IgD-negative memory B cell (primary cell): ENCODE data around the gene ZNF93. TPM values are rescaled to one million over a fixed set of nuclear protein-coding genes. Genes with fewer than 3 reads are reported as not detected.
A peak's percentile ranks its signal among the peaks of the same experiment; 100 is the strongest.
"Not testable (repeated sequence)": the region's sequence is repeated elsewhere in the genome, so short reads cannot be mapped to it uniquely, and the experiment has no call there.

Experiments
- H3K27ac Mint-ChIP-seq, 3 donors: one replicate each; pipeline ENCODE4 v1.8.0; 2020 to 2022; ENCODE audit warnings: mild to moderate bottlenecking in 3 of 3, mixed read lengths in 3 of 3, moderate library complexity in 1 of 3
- H3K27me3 Mint-ChIP-seq: one replicate; pipeline ENCODE4 v1.8.0; 2021; ENCODE audit warnings: mixed read lengths
- H3K36me3 Mint-ChIP-seq: one replicate; pipeline ENCODE4 v1.8.0; 2020; ENCODE audit warnings: mild to moderate bottlenecking, mixed read lengths
- H3K4me1 Mint-ChIP-seq, 3 donors: one replicate each; pipeline ENCODE4 v1.8.0; 2020 to 2022; ENCODE audit warnings: mixed read lengths in 3 of 3, mild to moderate bottlenecking in 1 of 3
- H3K4me3 Mint-ChIP-seq, 4 donors: one replicate each; pipeline ENCODE4 v1.8.0; 2020 to 2022; ENCODE audit warnings: mild to moderate bottlenecking in 4 of 4, mixed read lengths in 4 of 4, moderate library complexity in 3 of 4
- H3K9me3 Mint-ChIP-seq, 3 donors: one replicate each; pipeline ENCODE4 v1.8.0; 2020 to 2021; ENCODE audit warnings: mixed read lengths in 3 of 3, mild to moderate bottlenecking in 1 of 3
- polyA plus RNA-seq: library from polyadenylated mRNA; unstranded; fragments of 300-500 nt; fragmentation: Illumina TruSeq; gene quantifications from one replicate; pipeline ENCODE4 v1.2.3, GENCODE V29; 2021

ZNF93 gene
- polyA plus RNA-seq, 1 donor from 2014 or later, result 11.2 TPM

GRCh38 chr19:19907551-19907950, 6.8 kb downstream of the ZNF93 start:
- not testable (repeated sequence) for H3K27me3 Mint-ChIP-seq, H3K27ac Mint-ChIP-seq, H3K9me3 Mint-ChIP-seq
- H3K4me3 Mint-ChIP-seq, result peak overlapping the region in 1 of 4 donors; percentile 41
- H3K36me3 Mint-ChIP-seq, result peaks cover 11% of the 10 kb centered on the region
- peaks cover 1 to 25% (median 20%) of the 10 kb centered on the region in 3 donors for H3K4me1 Mint-ChIP-seq

GRCh38 chr19:19909654-19910053, 8.9 kb downstream of the ZNF93 start:
- Mint-ChIP-seq H3K4me1 (peaks cover 1 to 21% (median 9%) of the 10 kb centered on the region in 3 donors), H3K9me3 (no peaks in the 10 kb centered on the region), H3K27me3 (no peaks in the 10 kb centered on the region), H3K27ac (no peak overlapping the region), H3K36me3 (peaks cover 11% of the 10 kb centered on the region), H3K4me3 (no peak overlapping the region)

GRCh38 chr19:19911150-19911549, 10.4 kb downstream of the ZNF93 start:
- Mint-ChIP-seq H3K36me3 (peaks cover 11% of the 10 kb centered on the region), H3K4me3 (no peak overlapping the region), H3K27ac (no peak overlapping the region), H3K4me1 (peaks cover 0 to 12% (median 1%) of the 10 kb centered on the region in 3 donors), H3K27me3 (no peaks in the 10 kb centered on the region), H3K9me3 (no peaks in the 10 kb centered on the region)

GRCh38 chr19:19914596-19914995, 13.8 kb downstream of the ZNF93 start:
- H3K9me3 Mint-ChIP-seq, result peaks cover 0 to 2% (median 0%) of the 10 kb centered on the region in 3 donors
- H3K27ac Mint-ChIP-seq, result no peak overlapping the region
- no peak overlapping the region for H3K4me3 Mint-ChIP-seq
- no peaks in the 10 kb centered on the region for H3K27me3 Mint-ChIP-seq
- H3K36me3 Mint-ChIP-seq, result peaks cover 13% of the 10 kb centered on the region
- H3K4me1 Mint-ChIP-seq, result no peaks in the 10 kb centered on the region

- H3K27ac Mint-ChIP-seq, H3K27me3 Mint-ChIP-seq, H3K4me1 Mint-ChIP-seq, H3K4me3 Mint-ChIP-seq: not testable (repeated sequence)
- Mint-ChIP-seq H3K9me3 (peaks cover 8 to 32% (median 23%) of the 10 kb centered on the region in 3 donors), H3K36me3 (peaks cover 33% of the 10 kb centered on the region)
Measured at GRCh38 chr19:19930417-19930816, 29.7 kb downstream of the ZNF93 start.

- H3K9me3 Mint-ChIP-seq, result peaks cover 8 to 27% (median 24%) of the 10 kb centered on the region in 3 donors
- H3K4me3 Mint-ChIP-seq, result peak overlapping the region in 1 of 4 donors; percentile 35
- H3K27me3 Mint-ChIP-seq, H3K4me1 Mint-ChIP-seq, H3K27ac Mint-ChIP-seq: not testable (repeated sequence)
- peaks cover 23% of the 10 kb centered on the region for H3K36me3 Mint-ChIP-seq
Measured at GRCh38 chr19:19933432-19934314, 32.9 kb downstream of the ZNF93 start.

GRCh38 chr19:19937403-19937802, 36.7 kb downstream of the ZNF93 start:
- no peak overlapping the region for H3K27ac Mint-ChIP-seq
- peaks cover 3 to 7% (median 7%) of the 10 kb centered on the region in 3 donors for H3K4me1 Mint-ChIP-seq
- H3K9me3 Mint-ChIP-seq, result peaks cover 9 to 31% (median 22%) of the 10 kb centered on the region in 3 donors
- H3K36me3 Mint-ChIP-seq, result peaks cover 13% of the 10 kb centered on the region
- H3K4me3 Mint-ChIP-seq, result peak overlapping the region in 1 of 4 donors; percentile 70
- no peaks in the 10 kb centered on the region for H3K27me3 Mint-ChIP-seq

- no peaks in the 10 kb centered on the region for H3K27me3 Mint-ChIP-seq
- no peak overlapping the region for H3K27ac Mint-ChIP-seq
- peaks cover 4% of the 10 kb centered on the region for H3K36me3 Mint-ChIP-seq
- peaks cover 5 to 22% (median 20%) of the 10 kb centered on the region in 3 donors for H3K9me3 Mint-ChIP-seq
- H3K4me1 Mint-ChIP-seq, result peaks cover 3 to 7% (median 7%) of the 10 kb centered on the region in 3 donors
- no peak overlapping the region for H3K4me3 Mint-ChIP-seq
Measured at GRCh38 chr19:19938449-19938848, 37.7 kb downstream of the ZNF93 start.

GRCh38 chr19:19943848-19944582, 43.3 kb downstream of the ZNF93 start:
- Mint-ChIP-seq H3K36me3 (no peaks in the 10 kb centered on the region), H3K4me1 (no peaks in the 10 kb centered on the region), H3K27ac (no peak overlapping the region), H3K4me3 (no peak overlapping the region), H3K27me3 (no peaks in the 10 kb centered on the region), H3K9me3 (peaks cover 4 to 14% (median 7%) of the 10 kb centered on the region in 3 donors)

- H3K27me3 Mint-ChIP-seq, result no peaks in the 10 kb centered on the region
- no peaks in the 10 kb centered on the region for H3K36me3 Mint-ChIP-seq
- peaks cover 4 to 14% (median 6%) of the 10 kb centered on the region in 3 donors for H3K9me3 Mint-ChIP-seq
- no peaks in the 10 kb centered on the region for H3K4me1 Mint-ChIP-seq
- no peak overlapping the region for H3K27ac Mint-ChIP-seq
- no peak overlapping the region for H3K4me3 Mint-ChIP-seq
Measured at GRCh38 chr19:19944583-19944880, 43.8 kb downstream of the ZNF93 start.

GRCh38 chr19:19946226-19946625, 45.5 kb downstream of the ZNF93 start:
- H3K4me3 Mint-ChIP-seq, result no peak overlapping the region

GRCh38 chr19:19948800-19949199, 48.1 kb downstream of the ZNF93 start:
- Mint-ChIP-seq H3K9me3 (peaks cover 0 to 2% (median 2%) of the 10 kb centered on the region in 3 donors), H3K4me3 (no peak overlapping the region), H3K4me1 (no peaks in the 10 kb centered on the region), H3K27me3 (no peaks in the 10 kb centered on the region), H3K27ac (no peak overlapping the region), H3K36me3 (no peaks in the 10 kb centered on the region)

More at GRCh38 chr19:19946226-19946625, 45.5 kb downstream of the ZNF93 start:
- Mint-ChIP-seq H3K27ac (no peak overlapping the region), H3K36me3 (no peaks in the 10 kb centered on the region), H3K4me1 (no peaks in the 10 kb centered on the region), H3K9me3 (peaks cover 2 to 6% (median 4%) of the 10 kb centered on the region in 3 donors), H3K27me3 (no peaks in the 10 kb centered on the region)

GRCh38 chr19:19955208-19955607, 54.5 kb downstream of the ZNF93 start:
- H3K4me1 Mint-ChIP-seq, result peaks cover 0 to 5% (median 4%) of the 10 kb centered on the region in 3 donors
- H3K27ac Mint-ChIP-seq, result no peak overlapping the region
- H3K36me3 Mint-ChIP-seq, result peaks cover 2% of the 10 kb centered on the region

GRCh38 chr19:19956434-19957075, 55.8 kb downstream of the ZNF93 start:
- no peaks in the 10 kb centered on the region for H3K9me3 Mint-ChIP-seq
- H3K4me3 Mint-ChIP-seq, result no peak overlapping the region
- H3K36me3 Mint-ChIP-seq, result peaks cover 2% of the 10 kb centered on the region
- H3K27me3 Mint-ChIP-seq, result no peaks in the 10 kb centered on the region
- H3K27ac Mint-ChIP-seq, result no peak overlapping the region
- H3K4me1 Mint-ChIP-seq, result peaks cover 0 to 5% (median 4%) of the 10 kb centered on the region in 3 donors

More at GRCh38 chr19:19955208-19955607, 54.5 kb downstream of the ZNF93 start:
- no peaks in the 10 kb centered on the region for H3K9me3 Mint-ChIP-seq
- H3K27me3 Mint-ChIP-seq, result no peaks in the 10 kb centered on the region
- no peak overlapping the region for H3K4me3 Mint-ChIP-seq

- H3K27ac Mint-ChIP-seq, H3K4me1 Mint-ChIP-seq, H3K4me3 Mint-ChIP-seq, H3K27me3 Mint-ChIP-seq, H3K9me3 Mint-ChIP-seq, H3K36me3 Mint-ChIP-seq: not testable (repeated sequence)
Measured at GRCh38 chr19:19957766-19958165, 57.0 kb downstream of the ZNF93 start.
